H9 (cell line): ENCODE measurements around the gene CHN1. TPM values are rescaled to one million over a fixed set of nuclear protein-coding genes. Genes with fewer than 3 reads are reported as not detected.

Experiments used
- DNase-seq: peaks from one replicate; pipeline ENCODE4 v3.0.0-alpha.2; 2017
- H2AFZ ChIP-seq: one replicate; pipeline ENCODE4 v1.6.1; 2013; ENCODE audit warnings: mild to moderate bottlenecking, low read length, control low read depth, moderate library complexity
- H2AK5ac ChIP-seq: 2 replicates; pipeline ENCODE4 v1.6.1; 2013; ENCODE audit warnings: low read length, control low read depth, mixed read lengths; ENCODE audit not compliant: insufficient read length
- H2BK120ac ChIP-seq: one replicate; pipeline ENCODE4 v1.6.1; 2013; ENCODE audit warnings: low read depth, mild to moderate bottlenecking, low read length, control low read depth, inconsistent platforms; ENCODE audit not compliant: poor library complexity, severe bottlenecking
- H2BK12ac ChIP-seq: 2 replicates; pipeline ENCODE4 v1.6.1; 2013; ENCODE audit warnings: low read length, control low read depth, mixed read lengths, low read depth; ENCODE audit not compliant: insufficient read length
- H2BK15ac ChIP-seq: 2 replicates; pipeline ENCODE4 v1.6.1; 2013; ENCODE audit warnings: low read depth, low read length, control low read depth
- H2BK20ac ChIP-seq: one replicate; pipeline ENCODE4 v1.6.1; 2013; ENCODE audit warnings: low read depth, mild to moderate bottlenecking, low read length, control low read depth, inconsistent platforms; ENCODE audit not compliant: poor library complexity, severe bottlenecking
- H2BK5ac ChIP-seq: 2 replicates; pipeline ENCODE4 v1.6.1; 2013; ENCODE audit warnings: low read length, control low read depth, mixed read lengths; ENCODE audit not compliant: insufficient read length
- H3K14ac ChIP-seq: 2 replicates; pipeline ENCODE4 v1.6.1; 2013; ENCODE audit warnings: low read length, control low read depth; ENCODE audit not compliant: insufficient read depth
- H3K18ac ChIP-seq: 2 replicates; pipeline ENCODE4 v1.6.1; 2013; ENCODE audit warnings: low read depth, mild to moderate bottlenecking, mixed read lengths, low read length, control low read depth; ENCODE audit not compliant: insufficient read length
- H3K23ac ChIP-seq: 2 replicates; pipeline ENCODE4 v1.6.1; 2013; ENCODE audit warnings: low read length, control low read depth, mixed read lengths, low read depth; ENCODE audit not compliant: insufficient read length
- H3K23me2 ChIP-seq: 2 replicates; pipeline ENCODE4 v1.6.1; 2013; ENCODE audit warnings: low read depth, mild to moderate bottlenecking, mixed read lengths, low read length, control low read depth; ENCODE audit not compliant: insufficient read length, poor library complexity, severe bottlenecking
- H3K27ac ChIP-seq: 2 replicates; pipeline ENCODE4 v1.5.1; 2013; ENCODE audit warnings: low read length, control low read depth, mixed read lengths, low read depth; ENCODE audit not compliant: insufficient read length
- H3K27me3 ChIP-seq: 2 replicates; pipeline ENCODE4 v1.6.1; 2013; ENCODE audit warnings: low read length, control low read depth, inconsistent platforms; ENCODE audit not compliant: insufficient read depth
- H3K4ac ChIP-seq: 2 replicates; pipeline ENCODE4 v1.6.1; 2013; ENCODE audit warnings: low read depth, mild to moderate bottlenecking, control low read depth, inconsistent platforms, low read length, moderate library complexity
- H3K4me1 ChIP-seq: 2 replicates; pipeline ENCODE4 v1.6.1; 2013; ENCODE audit warnings: low read length, control low read depth, inconsistent platforms; ENCODE audit not compliant: insufficient read depth
- H3K4me2 ChIP-seq: 2 replicates; pipeline ENCODE4 v1.6.1; 2013; ENCODE audit warnings: low read length, control low read depth, mixed read lengths; ENCODE audit not compliant: insufficient read length, insufficient read depth
- H3K56ac ChIP-seq: 2 replicates; pipeline ENCODE4 v1.6.1; 2013; ENCODE audit warnings: low read depth, mild to moderate bottlenecking, mixed read lengths, low read length, control low read depth; ENCODE audit not compliant: insufficient read length
- H3K79me1 ChIP-seq: 2 replicates; pipeline ENCODE4 v1.6.1; 2013; ENCODE audit warnings: low read depth, mild to moderate bottlenecking, moderate library complexity, low read length, control low read depth, inconsistent platforms; ENCODE audit not compliant: insufficient read depth, poor library complexity, severe bottlenecking
- H3K79me2 ChIP-seq: 2 replicates; pipeline ENCODE4 v1.6.1; 2013; ENCODE audit warnings: low read length, control low read depth, inconsistent platforms; ENCODE audit not compliant: insufficient read depth
- H3K9ac ChIP-seq: 2 replicates; pipeline ENCODE4 v1.6.1; 2013; ENCODE audit warnings: low read length, control low read depth, mixed read lengths; ENCODE audit not compliant: insufficient read length; ENCODE audit errors: extremely low read depth
- H3K9me3 ChIP-seq: one replicate; pipeline ENCODE4 v1.6.1; 2013; ENCODE audit warnings: low read depth, low read length, inconsistent platforms; ENCODE audit not compliant: control insufficient read depth
- H3T11ph ChIP-seq: one replicate; pipeline ENCODE4 v1.6.1; 2013; ENCODE audit warnings: mild to moderate bottlenecking, low read length, control low read depth, inconsistent platforms
- H4K20me1 ChIP-seq: one replicate; pipeline ENCODE4 v1.6.1; 2013; ENCODE audit not compliant: control insufficient read depth, insufficient read length, insufficient read depth
- H4K5ac ChIP-seq: 2 replicates; pipeline ENCODE4 v1.6.1; 2013; ENCODE audit warnings: low read depth, mild to moderate bottlenecking, mixed read lengths, low read length, control low read depth; ENCODE audit not compliant: insufficient read length
- H4K8ac ChIP-seq: replicated peaks from 2 replicates; pipeline ENCODE4 v1.6.1; 2013; ENCODE audit warnings: low read length, control low read depth, mixed read lengths, low read depth; ENCODE audit not compliant: insufficient read length
- H4K91ac ChIP-seq: 2 replicates; pipeline ENCODE4 v1.6.1; 2013; ENCODE audit warnings: low read depth, mild to moderate bottlenecking, moderate library complexity, mixed read lengths, low read length, control low read depth; ENCODE audit not compliant: insufficient read length
- H3K27ac Mint-ChIP-seq, 3 experiments: 2 replicates in 2 of 3; 3 replicates in 1 of 3; pipeline ENCODE4 v1.8.0; 2020 to 2021; ENCODE audit warnings: mixed read lengths in 3 of 3, mild to moderate bottlenecking in 1 of 3, moderate library complexity in 1 of 3
- H3K27me3 Mint-ChIP-seq: 2 replicates; pipeline ENCODE4 v1.8.0; 2021; ENCODE audit warnings: low read depth, mild to moderate bottlenecking, moderate library complexity, mixed read lengths
- H3K36me3 Mint-ChIP-seq, 3 experiments: 2 replicates in 2 of 3; 3 replicates in 1 of 3; pipeline ENCODE4 v1.8.0; 2020 to 2021; ENCODE audit warnings: low read depth in 3 of 3, mixed read lengths in 3 of 3; ENCODE audit not compliant: insufficient read depth in 1 of 3
- H3K4me1 Mint-ChIP-seq, 2 experiments: 2 replicates each; pipeline ENCODE4 v1.8.0; 2020; ENCODE audit warnings: mixed read lengths in 2 of 2
- H3K4me3 Mint-ChIP-seq, 2 experiments: 2 replicates in 1 of 2; 3 replicates in 1 of 2; pipeline ENCODE4 v1.8.0; 2020 to 2021; ENCODE audit warnings: mild to moderate bottlenecking in 2 of 2, mixed read lengths in 2 of 2, moderate library complexity in 1 of 2
- H3K9me3 Mint-ChIP-seq, 2 experiments: 2 replicates in 1 of 2; 3 replicates in 1 of 2; pipeline ENCODE4 v1.8.0; 2020; ENCODE audit warnings: mild to moderate bottlenecking in 2 of 2, mixed read lengths in 2 of 2, moderate library complexity in 1 of 2
- CTCF ChIP-seq: fragments of 200-600 bp; sonication (generic); conservative IDR thresholded peaks from 3 replicates; pipeline ENCODE4 v1.8.0; 2021; ENCODE audit warnings: antibody characterized with exemption, mild to moderate bottlenecking
- WGBS: extraction: QIAGEN DNeasy Blood & Tissue Kit; methylation state at CpG from one replicate; pipeline ENCODE4 v1.1.7; 2013; ENCODE audit warnings: missing lambda C conversion rate, low lambda C conversion rate, mixed read lengths; ENCODE audit not compliant: insufficient read length; ENCODE audit errors: extremely low coverage; 5-methylcytosine and 5-hydroxymethylcytosine counted together
- total RNA-seq: library from RNA; stranded (reverse); gene quantifications from 2 replicates; pipeline ENCODE4 v1.2.1, GENCODE V29; 2021

CHN1 gene
- total RNA-seq, 1 experiment from 2014 or later = 33.9 TPM

GRCh38 chr2:174774886-174775285, 230.3 kb downstream of the CHN1 start:
- no peaks in the 10 kb centered on the region for H3K36me3 Mint-ChIP-seq
- no peak overlapping the region for H3K14ac ChIP-seq
- H3K9me3 ChIP-seq = no peaks in the 10 kb centered on the region
- H3T11ph ChIP-seq = no peak overlapping the region
- no peak overlapping the region for H2AK5ac ChIP-seq
- no peak for DNase-seq
- no peak overlapping the region for H2AFZ ChIP-seq
- H3K23me2 ChIP-seq = no peaks in the 10 kb centered on the region
- no peak overlapping the region for H2BK20ac ChIP-seq
- no peaks in the 10 kb centered on the region; the same call in 1 of the 2 replicates for H3K27me3 Mint-ChIP-seq
- peaks cover 10% of the 10 kb centered on the region; the same call in 1 of the 2 replicates for H3K4me1 ChIP-seq
- no peak overlapping the region for H3K23ac ChIP-seq
- H2BK15ac ChIP-seq = no peak overlapping the region
- no peak overlapping the region for H4K91ac ChIP-seq
- no peak overlapping the region for H3K18ac ChIP-seq
- no peak overlapping the region for H4K8ac ChIP-seq
- no peak for TF ChIP-seq CTCF
- no peaks in the 10 kb centered on the region for H3K79me1 ChIP-seq
- WGBS = no CpG with 5 or more reads among the region's 4 CpGs
- no peaks in the 10 kb centered on the region for H4K20me1 ChIP-seq
- no peaks in the 10 kb centered on the region for H3K79me2 ChIP-seq
- no peak overlapping the region for H2BK12ac ChIP-seq
- no peak overlapping the region for H3K4ac ChIP-seq
- no peaks in the 10 kb centered on the region; a peak in 1 of 5 replicates for H3K9me3 Mint-ChIP-seq
- H3K4me2 ChIP-seq = no peak overlapping the region
- H3K4me3 Mint-ChIP-seq = no peak overlapping the region
- no peak overlapping the region for H3K9ac ChIP-seq
- no peak overlapping the region for H2BK120ac ChIP-seq
- no peak overlapping the region for H2BK5ac ChIP-seq
- H3K4me1 Mint-ChIP-seq = peaks cover 69 to 79% of the 10 kb centered on the region in 2 experiments
- H3K56ac ChIP-seq = no peak overlapping the region
- no peak overlapping the region for H4K5ac ChIP-seq
- no peaks in the 10 kb centered on the region for H3K27me3 ChIP-seq
- H3K27ac ChIP-seq = no peak overlapping the region
- H3K27ac Mint-ChIP-seq = 0 out of 7 replicates have a peak overlapping the region, but pooled peaks of 1 of the 3 experiments have one; percentile 38
